ENCODE measurements around the gene TNPO2.

The TNPO2 gene

GRCh38 chr19:12756150-12756883 lies 32.6 kb upstream of the TNPO2 start:
- DNase-seq (ENCODE audit: insufficient read length) (no peak), FAIRE-seq (no peak)
- no peak for TF ChIP-seq POLR2AphosphoS5 (IDR thresholded peaks at IDR 0.05; ENCODE audit: low read depth, low read length)
- no peak for TF ChIP-seq TAF1 (IDR thresholded peaks at IDR 0.05; ENCODE audit: borderline replicate concordance, low read depth, low read length)
- TF ChIP-seq POLR2A (IDR thresholded peaks at IDR 0.05; ENCODE audit: low read depth, low read length), result no peak

DNA sequence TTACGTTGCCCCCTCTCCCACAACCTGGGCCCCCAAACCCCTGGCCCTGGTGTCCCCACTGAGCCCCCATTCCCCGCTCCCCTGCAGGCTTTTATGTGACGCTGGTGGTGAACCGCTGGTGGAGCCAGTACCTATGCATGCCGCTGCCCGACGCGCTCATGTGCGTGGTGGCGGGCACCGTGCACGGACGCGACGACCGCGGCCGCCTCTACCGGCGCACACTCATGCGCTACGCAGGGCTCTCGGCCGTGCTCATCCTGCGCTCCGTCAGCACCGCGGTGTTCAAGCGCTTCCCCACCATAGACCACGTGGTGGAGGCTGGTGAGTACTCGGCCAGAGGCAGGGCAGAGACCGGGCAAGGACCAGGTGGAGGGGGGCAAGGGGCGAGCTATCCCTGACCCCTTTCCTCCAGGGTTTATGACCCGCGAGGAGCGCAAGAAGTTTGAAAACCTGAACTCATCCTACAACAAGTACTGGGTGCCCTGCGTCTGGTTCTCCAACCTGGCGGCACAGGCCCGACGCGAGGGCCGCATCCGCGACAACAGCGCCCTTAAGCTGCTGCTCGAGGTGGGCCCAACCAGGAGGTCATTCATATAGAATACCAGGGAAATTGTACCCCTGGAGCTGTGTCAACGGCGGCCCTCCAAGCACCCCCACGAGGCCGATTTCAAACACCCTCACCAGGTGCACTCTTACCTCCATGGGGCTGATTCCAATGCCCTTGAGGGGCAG lies 30.9 kb upstream of the TNPO2 start:
- DNase-seq (ENCODE audit: insufficient read length) (no peak), FAIRE-seq (no peak)
- TF ChIP-seq TAF1 (IDR thresholded peaks at IDR 0.05; ENCODE audit: borderline replicate concordance, low read depth, low read length) (no peak), POLR2A (IDR thresholded peaks at IDR 0.05; ENCODE audit: low read depth, low read length) (no peak), POLR2AphosphoS5 (IDR thresholded peaks at IDR 0.05; ENCODE audit: low read depth, low read length) (no peak)

DNA sequence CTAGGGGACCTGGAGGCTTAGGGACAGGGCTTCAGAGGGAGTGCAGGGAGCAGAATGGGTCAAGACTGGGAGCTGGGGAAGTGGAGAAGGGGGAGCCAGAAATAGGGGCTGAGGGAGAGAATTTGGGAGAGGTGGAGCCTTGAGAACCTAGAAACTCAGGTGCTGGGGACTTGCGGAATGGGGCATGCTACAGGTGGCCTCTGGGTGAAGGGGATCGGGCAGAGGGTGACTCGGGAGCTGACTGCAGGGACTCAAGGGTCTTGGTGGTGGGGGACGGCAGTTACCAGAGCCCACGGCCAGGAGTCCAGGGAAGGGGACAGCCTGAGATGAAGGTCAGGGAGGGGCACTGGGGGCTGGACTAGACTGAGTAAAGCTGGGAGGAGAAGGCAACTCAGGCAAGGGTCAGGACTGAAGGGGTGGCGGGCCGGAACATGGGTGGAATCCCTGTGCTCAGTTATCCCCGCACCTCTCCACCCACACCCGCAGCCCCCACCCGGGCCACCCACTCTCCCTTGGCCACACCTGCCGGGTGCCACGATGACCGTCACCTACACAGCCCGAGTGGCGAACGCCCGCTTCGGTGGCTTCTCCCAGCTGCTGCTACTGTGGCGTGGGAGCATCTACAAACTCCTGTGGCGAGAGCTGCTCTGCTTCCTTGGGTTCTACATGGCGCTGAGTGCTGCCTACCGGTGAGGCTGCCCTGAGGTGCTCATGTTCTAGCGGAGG lies 28.5 kb upstream of the TNPO2 start:
- DNase-seq (ENCODE audit: insufficient read length) (no peak), FAIRE-seq (no peak)

DNA sequence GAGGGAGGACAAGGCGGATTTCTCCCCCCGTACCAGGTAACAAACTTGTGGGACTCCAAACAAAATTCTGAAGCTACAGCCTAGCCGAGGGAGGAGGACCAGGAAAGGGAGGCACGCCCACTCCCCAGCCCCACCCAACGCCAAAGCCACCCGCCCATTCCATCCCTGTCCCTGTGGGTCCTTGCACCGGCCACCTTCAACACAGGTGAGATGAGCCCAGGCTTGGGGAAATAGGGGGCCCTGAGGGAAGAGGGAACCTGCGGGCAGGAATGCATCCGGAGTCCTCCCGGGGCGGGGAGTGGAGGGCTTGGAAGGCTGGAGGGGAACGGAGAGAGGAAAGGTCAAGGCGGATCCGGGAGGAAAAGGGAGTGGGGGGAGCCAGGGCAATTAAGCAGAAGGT lies 27.9 kb upstream of the TNPO2 start, which contains the start of gene BEST2:
BEST2 (plus strand) TSS at position 157 of the 400 bp plus-strand sequence. CDS start 802 bp downstream, outside the sequence.
- TF ChIP-seq POLR2A (IDR thresholded peaks at IDR 0.05; ENCODE audit: low read depth, low read length), result no peak
- TF ChIP-seq POLR2AphosphoS5 (IDR thresholded peaks at IDR 0.05; ENCODE audit: low read depth, low read length), result no peak
- no peak for TF ChIP-seq TAF1 (IDR thresholded peaks at IDR 0.05; ENCODE audit: borderline replicate concordance, low read depth, low read length)
- DNase-seq (ENCODE audit: insufficient read length), result no peak

More for the DNA sequence above, 28.5 kb upstream of the TNPO2 start:
- TF ChIP-seq POLR2A (IDR thresholded peaks at IDR 0.05; ENCODE audit: low read depth, low read length), result no peak
- no peak for TF ChIP-seq TAF1 (IDR thresholded peaks at IDR 0.05; ENCODE audit: borderline replicate concordance, low read depth, low read length)
- no peak for TF ChIP-seq POLR2AphosphoS5 (IDR thresholded peaks at IDR 0.05; ENCODE audit: low read depth, low read length)

GRCh38 chr19:12750851-12751250 lies 27.1 kb upstream of the TNPO2 start:
- DNase-seq (ENCODE audit: insufficient read length) (no peak), FAIRE-seq (no peak)
- no peak for TF ChIP-seq TAF1 (IDR thresholded peaks at IDR 0.05; ENCODE audit: borderline replicate concordance, low read depth, low read length)
- TF ChIP-seq POLR2A (IDR thresholded peaks at IDR 0.05; ENCODE audit: low read depth, low read length), result no peak
- no peak for TF ChIP-seq POLR2AphosphoS5 (IDR thresholded peaks at IDR 0.05; ENCODE audit: low read depth, low read length)

More for the DNA sequence above, 27.9 kb upstream of the TNPO2 start, which contains the start of gene BEST2:
- FAIRE-seq, result no peak

DNA sequence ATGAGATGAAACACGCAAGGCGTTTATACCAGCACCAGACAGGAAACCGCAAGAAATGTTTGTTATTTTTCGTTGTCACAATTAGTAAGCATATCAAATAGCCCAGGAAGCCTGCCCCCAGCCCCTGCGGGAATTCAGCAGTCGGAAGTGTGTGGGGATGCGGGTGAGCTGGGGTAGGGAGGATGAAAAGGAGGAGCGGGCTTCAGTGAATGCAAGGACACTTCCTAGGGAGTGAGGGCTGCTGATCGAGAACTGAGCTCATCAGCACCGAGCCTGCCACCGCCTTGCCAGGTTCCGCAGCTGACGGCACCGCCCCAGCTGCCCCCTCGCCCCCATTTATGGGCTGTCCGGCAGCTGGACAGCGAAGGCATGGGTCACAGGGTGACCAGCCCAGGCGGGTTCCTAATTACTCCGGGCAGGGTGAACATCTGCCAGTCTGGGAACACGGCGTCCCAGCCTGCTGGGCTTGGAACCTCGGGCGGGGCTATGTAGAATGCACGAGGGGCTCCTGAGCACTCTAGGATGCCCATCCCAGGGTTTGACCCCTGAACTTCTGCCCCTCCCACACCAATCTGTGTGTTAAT lies 26.3 kb upstream of the TNPO2 start:
- FAIRE-seq, result no peak
- TF ChIP-seq POLR2AphosphoS5 (IDR thresholded peaks at IDR 0.05; ENCODE audit: low read depth, low read length) (no peak), POLR2A (IDR thresholded peaks at IDR 0.05; ENCODE audit: low read depth, low read length) (no peak), TAF1 (IDR thresholded peaks at IDR 0.05; ENCODE audit: borderline replicate concordance, low read depth, low read length) (no peak)
- DNase-seq (ENCODE audit: insufficient read length), result no peak

DNA sequence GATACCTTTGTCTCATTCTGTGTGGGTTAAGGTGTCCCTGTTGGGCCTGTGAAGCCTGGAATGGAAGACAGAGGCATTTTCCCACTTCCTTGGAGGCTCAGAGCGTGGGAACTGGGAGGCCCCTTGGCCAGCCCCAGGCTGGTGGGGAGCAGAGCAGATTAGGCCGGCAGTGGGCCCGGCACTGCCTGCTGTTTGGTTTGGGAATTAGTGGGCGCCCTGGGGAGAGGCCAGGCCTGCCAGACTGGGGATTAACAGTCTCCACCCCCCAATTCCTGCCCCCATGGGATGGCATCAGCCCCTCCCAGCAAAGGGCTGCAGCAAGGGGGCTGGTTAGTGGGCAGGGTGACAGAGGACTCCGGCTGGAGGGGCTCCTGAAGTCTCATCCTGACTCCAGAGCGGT lies 24.8 kb upstream of the TNPO2 start:
- TF ChIP-seq POLR2A (IDR thresholded peaks at IDR 0.05; ENCODE audit: low read depth, low read length), result no peak
- TF ChIP-seq TAF1 (IDR thresholded peaks at IDR 0.05; ENCODE audit: borderline replicate concordance, low read depth, low read length), result no peak
- TF ChIP-seq POLR2AphosphoS5 (IDR thresholded peaks at IDR 0.05; ENCODE audit: low read depth, low read length), result no peak
- FAIRE-seq (no peak), DNase-seq (ENCODE audit: insufficient read length) (no peak)

DNA sequence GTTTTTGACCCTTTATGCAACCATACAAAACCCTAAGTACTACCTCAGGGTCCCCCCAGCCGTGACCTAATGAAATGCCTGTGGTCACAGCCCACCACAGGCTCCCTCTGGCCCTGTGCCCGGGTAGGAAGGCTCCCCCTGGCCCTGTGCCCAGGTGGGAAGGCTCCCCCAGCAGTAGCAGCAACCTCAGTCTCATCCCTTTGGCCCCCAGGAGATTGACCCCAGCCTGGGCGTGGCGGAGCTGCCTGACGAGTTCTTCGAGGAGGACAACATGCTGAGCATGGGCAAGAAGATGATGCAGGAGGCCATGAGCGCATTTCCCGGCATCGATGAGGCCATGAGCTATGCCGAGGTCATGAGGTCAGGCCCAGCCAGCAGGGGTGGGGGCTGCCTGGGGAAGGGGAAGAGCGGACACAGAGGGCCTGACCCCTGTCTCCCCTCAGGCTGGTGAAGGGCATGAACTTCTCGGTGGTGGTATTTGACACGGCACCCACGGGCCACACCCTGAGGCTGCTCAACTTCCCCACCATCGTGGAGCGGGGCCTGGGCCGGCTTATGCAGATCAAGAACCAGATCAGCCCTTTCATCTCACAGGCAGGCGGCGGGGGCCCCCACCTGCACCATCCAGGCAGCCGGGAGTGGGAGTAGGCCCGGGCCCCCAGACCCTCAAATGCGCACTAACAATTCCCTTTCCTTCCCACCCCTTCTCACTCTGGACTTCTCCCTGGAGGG lies 21.6 kb upstream of the TNPO2 start:
- DNase-seq (ENCODE audit: insufficient read length) (no peak), FAIRE-seq (no peak)
- TF ChIP-seq POLR2AphosphoS5 (IDR thresholded peaks at IDR 0.05; ENCODE audit: low read depth, low read length), result no peak
- TF ChIP-seq POLR2A (IDR thresholded peaks at IDR 0.05; ENCODE audit: low read depth, low read length), result no peak
- no peak for TF ChIP-seq TAF1 (IDR thresholded peaks at IDR 0.05; ENCODE audit: borderline replicate concordance, low read depth, low read length)

- FAIRE-seq, result no peak
- DNase-seq (ENCODE audit: insufficient read length), result no peak
Measured at GRCh38 chr19:12737835-12738351, 14.2 kb upstream of the TNPO2 start.

More at GRCh38 chr19:12737835-12738351, 14.2 kb upstream of the TNPO2 start:
- TF ChIP-seq POLR2AphosphoS5 (IDR thresholded peaks at IDR 0.05; ENCODE audit: low read depth, low read length) (no peak), POLR2A (IDR thresholded peaks at IDR 0.05; ENCODE audit: low read depth, low read length) (no peak), TAF1 (IDR thresholded peaks at IDR 0.05; ENCODE audit: borderline replicate concordance, low read depth, low read length) (no peak)

Measured in GM12892 (cell line).